Parathyroid adenoma (tissue), 2 donors: Measurements from ENCODE around the gene DYNC1I1.

ENCODE experiments used
- H2AFZ ChIP-seq: fragments of 300-600 bp; sonication (generic); one replicate; pipeline ENCODE4 v1.7.0; 2017; ENCODE audit warnings: antibody characterized with exemption, mild to moderate bottlenecking
- H3K27ac ChIP-seq: fragments of 300-600 bp; sonication (generic); one replicate; pipeline ENCODE4 v1.7.0; 2017
- H3K27me3 ChIP-seq: fragments of 300-600 bp; sonication (generic); one replicate; pipeline ENCODE4 v1.7.0; 2017; ENCODE audit warnings: low read length; ENCODE audit not compliant: control insufficient read depth, insufficient read depth
- H3K36me3 ChIP-seq: fragments of 300-600 bp; sonication (generic); one replicate; pipeline ENCODE4 v1.7.0; 2017; ENCODE audit warnings: low read length; ENCODE audit not compliant: control insufficient read depth, insufficient read depth
- H3K4me1 ChIP-seq: fragments of 300-600 bp; sonication (generic); one replicate; pipeline ENCODE4 v1.7.0; 2017; ENCODE audit warnings: control low read depth
- H3K4me2 ChIP-seq: fragments of 300-600 bp; sonication (generic); one replicate; pipeline ENCODE4 v1.7.0; 2017; ENCODE audit warnings: low read length
- H3K4me3 ChIP-seq: fragments of 300-600 bp; sonication (generic); one replicate; pipeline ENCODE4 v1.7.0; 2017; ENCODE audit warnings: low read depth, low read length
- H3K79me2 ChIP-seq: fragments of 300-600 bp; sonication (generic); one replicate; pipeline ENCODE4 v1.7.0; 2017; ENCODE audit warnings: control low read depth
- H3K9ac ChIP-seq: fragments of 300-600 bp; sonication (generic); one replicate; pipeline ENCODE4 v1.7.0; 2017; ENCODE audit warnings: mild to moderate bottlenecking
- H3K9me3 ChIP-seq: fragments of 300-600 bp; sonication (generic); one replicate; pipeline ENCODE4 v1.7.0; 2017; ENCODE audit warnings: low read length; ENCODE audit not compliant: control insufficient read depth
- TF ChIP-seq, protein P1 (sequence below): fragments of 300-600 bp; sonication (generic); IDR thresholded peaks from one replicate; pipeline ENCODE4 v1.7.0; 2017; ENCODE audit warnings: antibody characterized with exemption, mild to moderate bottlenecking
- donor health status: primary hyperparathyroidism.

DYNC1I1 gene

DNA sequence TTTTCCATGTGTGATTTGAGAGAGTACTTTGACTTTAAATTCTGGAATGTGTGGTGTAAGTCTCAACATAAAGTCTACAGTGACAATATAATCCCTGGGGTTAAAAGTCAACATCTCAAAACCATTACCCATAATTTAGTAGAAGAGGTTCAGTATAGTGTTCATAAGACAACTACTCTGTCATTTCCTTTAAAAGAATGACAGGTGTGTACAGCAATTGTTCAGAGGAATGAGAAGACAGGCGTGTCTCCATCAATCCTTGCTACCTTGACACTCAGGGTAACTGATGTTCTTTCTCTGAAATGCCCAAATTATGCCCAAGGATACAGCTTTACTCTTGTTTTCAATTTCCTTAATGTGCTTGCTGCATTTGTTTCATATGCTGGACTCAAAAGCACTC is 256.4 kb downstream of the DYNC1I1 start:
- Histone ChIP-seq H3K27me3 (no peaks in the 10 kb centered on the region), H3K4me1 (no peaks in the 10 kb centered on the region), H2AFZ (no peak overlapping the region), H3K9ac (no peak overlapping the region), H3K79me2 (no peaks in the 10 kb centered on the region), H3K4me2 (no peak overlapping the region), H3K36me3 (no peaks in the 10 kb centered on the region), H3K4me3 (no peak overlapping the region), H3K27ac (no peak overlapping the region), H3K9me3 (no peaks in the 10 kb centered on the region)
- TF ChIP-seq, protein P1, sequence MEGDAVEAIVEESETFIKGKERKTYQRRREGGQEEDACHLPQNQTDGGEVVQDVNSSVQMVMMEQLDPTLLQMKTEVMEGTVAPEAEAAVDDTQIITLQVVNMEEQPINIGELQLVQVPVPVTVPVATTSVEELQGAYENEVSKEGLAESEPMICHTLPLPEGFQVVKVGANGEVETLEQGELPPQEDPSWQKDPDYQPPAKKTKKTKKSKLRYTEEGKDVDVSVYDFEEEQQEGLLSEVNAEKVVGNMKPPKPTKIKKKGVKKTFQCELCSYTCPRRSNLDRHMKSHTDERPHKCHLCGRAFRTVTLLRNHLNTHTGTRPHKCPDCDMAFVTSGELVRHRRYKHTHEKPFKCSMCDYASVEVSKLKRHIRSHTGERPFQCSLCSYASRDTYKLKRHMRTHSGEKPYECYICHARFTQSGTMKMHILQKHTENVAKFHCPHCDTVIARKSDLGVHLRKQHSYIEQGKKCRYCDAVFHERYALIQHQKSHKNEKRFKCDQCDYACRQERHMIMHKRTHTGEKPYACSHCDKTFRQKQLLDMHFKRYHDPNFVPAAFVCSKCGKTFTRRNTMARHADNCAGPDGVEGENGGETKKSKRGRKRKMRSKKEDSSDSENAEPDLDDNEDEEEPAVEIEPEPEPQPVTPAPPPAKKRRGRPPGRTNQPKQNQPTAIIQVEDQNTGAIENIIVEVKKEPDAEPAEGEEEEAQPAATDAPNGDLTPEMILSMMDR: no peak

DNA sequence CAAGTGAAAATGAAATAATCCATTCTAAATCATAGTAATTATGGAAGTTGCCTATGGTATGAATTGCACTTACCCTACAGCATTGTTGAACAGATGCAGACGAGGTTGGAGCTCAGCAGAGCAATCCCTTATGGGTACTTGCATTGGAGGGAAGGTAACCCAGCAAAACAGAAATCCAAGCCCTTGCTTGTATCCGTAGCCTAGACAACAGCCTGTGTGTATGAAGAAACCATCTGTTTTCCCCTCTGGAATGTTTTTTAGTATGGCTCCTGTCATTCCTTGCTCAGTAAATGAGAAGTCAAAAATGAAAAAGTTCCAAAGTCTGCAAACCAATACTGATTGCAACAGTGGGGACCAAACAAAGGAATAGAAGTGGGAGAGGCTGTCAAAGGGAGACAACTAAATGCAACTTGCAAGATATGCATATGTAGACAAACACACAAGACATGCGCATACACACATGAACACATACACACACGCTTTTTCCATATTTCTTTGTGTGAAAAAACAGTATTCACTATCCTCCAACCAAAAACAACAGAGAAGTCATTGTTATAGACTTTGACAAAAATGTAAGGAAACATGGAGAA is 260.8 kb downstream of the DYNC1I1 start:
- H3K4me2 ChIP-seq: no peak overlapping the region
- H3K27me3 ChIP-seq: no peaks in the 10 kb centered on the region
- H3K27ac ChIP-seq: no peak overlapping the region
- no peaks in the 10 kb centered on the region for H3K9me3 ChIP-seq
- no peaks in the 10 kb centered on the region for H3K79me2 ChIP-seq
- no peak overlapping the region for H3K4me3 ChIP-seq
- H3K4me1 ChIP-seq: peaks cover 12% of the 10 kb centered on the region
- no peaks in the 10 kb centered on the region for H3K36me3 ChIP-seq
- TF ChIP-seq, protein P1: no peak
- no peak overlapping the region for H2AFZ ChIP-seq
- no peak overlapping the region for H3K9ac ChIP-seq

DNA sequence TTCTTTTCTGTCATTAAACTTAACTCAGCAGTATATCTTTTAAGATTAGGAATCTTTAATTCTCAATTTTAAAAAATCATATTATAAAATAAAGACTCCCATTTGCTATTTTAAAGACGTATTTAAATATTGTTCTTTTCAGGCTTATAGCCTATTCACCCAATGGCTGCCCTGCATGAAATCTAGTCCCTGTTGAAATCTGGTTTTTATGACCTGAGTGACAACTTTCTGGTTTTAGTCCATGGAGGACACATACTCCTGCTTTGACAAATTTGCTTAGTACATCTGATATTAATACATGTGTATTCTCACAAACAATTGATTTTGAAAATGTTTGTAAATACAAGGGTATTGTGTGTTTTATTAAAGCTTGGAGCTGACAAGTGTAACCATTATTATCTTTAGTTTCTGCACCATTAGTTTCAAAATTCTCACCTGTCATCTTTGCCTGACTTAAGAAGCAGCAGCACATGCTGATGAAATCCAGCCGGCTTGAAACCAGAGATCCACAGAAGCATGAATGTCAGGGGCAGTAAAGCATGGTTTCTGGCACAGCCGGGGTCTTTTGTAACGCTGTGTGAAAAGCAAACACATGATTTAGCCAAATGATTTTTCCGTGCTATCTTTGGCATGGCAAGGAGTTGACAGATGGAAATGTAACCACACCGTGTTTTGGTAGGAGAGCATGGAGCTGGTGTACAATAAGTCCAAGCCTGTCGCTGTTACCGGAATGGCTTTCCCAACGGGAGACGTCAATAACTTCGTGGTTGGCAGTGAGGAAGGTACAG is 262.8 kb downstream of the DYNC1I1 start:
- Histone ChIP-seq H3K9ac (no peak overlapping the region), H3K9me3 (no peaks in the 10 kb centered on the region), H3K4me1 (peaks cover 12% of the 10 kb centered on the region), H2AFZ (peak overlapping the region; percentile 41), H3K36me3 (no peaks in the 10 kb centered on the region), H3K79me2 (no peaks in the 10 kb centered on the region), H3K4me2 (no peak overlapping the region), H3K4me3 (no peak overlapping the region), H3K27ac (no peak overlapping the region), H3K27me3 (no peaks in the 10 kb centered on the region)
- TF ChIP-seq, protein P1: no peak

DNA sequence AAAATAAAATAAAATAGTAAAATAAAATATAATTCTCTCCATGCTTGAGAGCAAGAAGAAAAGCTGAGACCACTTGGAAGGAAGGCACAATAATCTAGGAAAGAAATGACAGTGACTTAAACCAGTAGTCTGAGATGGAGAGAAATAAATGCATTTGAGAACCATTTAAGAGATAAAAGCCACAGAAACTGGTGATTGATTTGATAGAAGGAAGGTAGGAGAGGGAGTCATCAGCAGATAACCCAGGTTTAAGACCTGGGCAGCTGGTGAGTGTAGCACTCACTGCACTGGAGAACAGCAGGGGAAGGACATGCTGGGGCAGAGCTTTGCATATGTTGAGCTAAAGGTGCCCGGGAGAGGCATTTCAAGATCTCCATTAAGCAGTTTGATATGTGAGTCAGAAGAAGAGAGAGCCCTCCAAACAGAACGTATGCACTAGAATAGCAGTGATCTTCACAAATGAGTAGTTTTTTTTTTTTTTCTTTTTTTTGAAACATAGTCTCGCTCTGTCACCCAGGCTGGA is 268.0 kb downstream of the DYNC1I1 start:
- H2AFZ ChIP-seq: no peak overlapping the region
- H3K9ac ChIP-seq: no peak overlapping the region
- TF ChIP-seq, protein P1: no peak
- peaks cover 8% of the 10 kb centered on the region for H3K4me1 ChIP-seq
- no peaks in the 10 kb centered on the region for H3K79me2 ChIP-seq
- H3K27ac ChIP-seq: no peak overlapping the region
- H3K4me2 ChIP-seq: no peak overlapping the region
- H3K9me3 ChIP-seq: no peaks in the 10 kb centered on the region
- no peak overlapping the region for H3K4me3 ChIP-seq
- H3K36me3 ChIP-seq: no peaks in the 10 kb centered on the region
- H3K27me3 ChIP-seq: no peaks in the 10 kb centered on the region
